Measurements from ENCODE around the gene AURKA. TPM values are rescaled to one million over a fixed set of nuclear protein-coding genes. Genes with fewer than 3 reads are reported as not detected.

The AURKA gene
- total and polyA plus RNA-seq, 4 donors: 0.88 to 41.6 (median 2.7) TPM

DNA sequence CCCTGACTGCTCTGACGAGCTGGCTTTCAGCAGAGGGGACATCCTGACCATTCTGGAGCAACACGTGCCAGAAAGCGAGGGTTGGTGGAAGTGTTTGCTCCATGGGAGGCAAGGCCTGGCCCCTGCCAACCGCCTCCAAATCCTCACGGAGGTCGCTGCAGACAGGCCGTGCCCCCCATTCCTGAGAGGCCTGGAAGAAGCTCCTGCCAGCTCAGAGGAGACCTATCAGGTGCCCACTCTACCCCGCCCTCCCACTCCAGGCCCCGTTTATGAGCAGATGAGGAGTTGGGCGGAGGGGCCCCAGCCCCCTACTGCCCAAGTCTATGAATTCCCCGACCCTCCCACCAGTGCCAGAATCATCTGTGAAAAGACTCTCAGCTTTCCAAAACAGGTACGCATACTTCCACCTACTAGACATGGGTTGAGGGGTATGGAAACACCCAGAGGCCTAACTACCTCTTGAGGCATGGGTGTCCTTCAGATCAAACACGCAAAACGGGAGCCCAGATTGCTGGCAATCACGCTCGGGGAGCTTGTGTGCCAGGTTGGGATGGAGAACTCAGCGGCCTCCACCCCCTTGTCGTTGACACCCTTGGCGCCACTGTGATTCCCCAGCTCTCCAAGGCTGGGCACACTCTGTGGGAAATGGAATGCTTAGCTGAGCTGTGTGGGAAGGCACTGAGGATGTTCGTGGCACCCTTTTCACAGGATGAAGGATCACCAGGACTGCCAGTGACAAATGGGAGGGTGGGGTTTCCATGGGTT, 45.4 kb upstream of the AURKA start (continued):
- no peak for TF ChIP-seq GABPA (IDR thresholded peaks at IDR 0.05 in 1 of 2, conservative IDR thresholded peaks at IDR 0.05 in 1 of 2)
- no peak for TF ChIP-seq EGR1 (IDR thresholded peaks at IDR 0.05; ENCODE audit: low read depth in 2 of 2)
- no peak for TF ChIP-seq RAD21 (IDR thresholded peaks at IDR 0.05)

- Histone ChIP-seq H3K4me3 (ENCODE audit: low read depth in 1 of 3, low read length in 3 of 3) (no peak overlapping the region), H3K4me1 (ENCODE audit: control insufficient read depth in 4 of 4, insufficient read depth in 4 of 4, low read length in 3 of 4) (no peaks in the 10 kb centered on the region), H3K27ac (ENCODE audit: low read depth in 1 of 2, low read length in 2 of 2) (no peak overlapping the region), H3K27me3 (ENCODE audit: control insufficient read depth in 4 of 4, insufficient read depth in 4 of 4, low read length in 3 of 4) (no peaks in the 10 kb centered on the region), H3K36me3 (ENCODE audit: control insufficient read depth in 4 of 4, insufficient read depth in 3 of 4, low read depth in 1 of 4, low read length in 3 of 4) (no peaks in the 10 kb centered on the region), H3K9ac (ENCODE audit: low read depth in 1 of 2, low read length in 2 of 2) (no peak overlapping the region), H3K9me3 (ENCODE audit: control insufficient read depth in 4 of 4, low read length in 3 of 4) (no peaks in the 10 kb centered on the region)
- no peak for TF ChIP-seq SP1 (IDR thresholded peaks at IDR 0.05)
- TF ChIP-seq RXRA (IDR thresholded peaks at IDR 0.05): no peak
- TF ChIP-seq NR2F2 (IDR thresholded peaks at IDR 0.05): no peak
- no peak for TF ChIP-seq FOXA1 (IDR thresholded peaks at IDR 0.05)
- TF ChIP-seq, protein P1, sequence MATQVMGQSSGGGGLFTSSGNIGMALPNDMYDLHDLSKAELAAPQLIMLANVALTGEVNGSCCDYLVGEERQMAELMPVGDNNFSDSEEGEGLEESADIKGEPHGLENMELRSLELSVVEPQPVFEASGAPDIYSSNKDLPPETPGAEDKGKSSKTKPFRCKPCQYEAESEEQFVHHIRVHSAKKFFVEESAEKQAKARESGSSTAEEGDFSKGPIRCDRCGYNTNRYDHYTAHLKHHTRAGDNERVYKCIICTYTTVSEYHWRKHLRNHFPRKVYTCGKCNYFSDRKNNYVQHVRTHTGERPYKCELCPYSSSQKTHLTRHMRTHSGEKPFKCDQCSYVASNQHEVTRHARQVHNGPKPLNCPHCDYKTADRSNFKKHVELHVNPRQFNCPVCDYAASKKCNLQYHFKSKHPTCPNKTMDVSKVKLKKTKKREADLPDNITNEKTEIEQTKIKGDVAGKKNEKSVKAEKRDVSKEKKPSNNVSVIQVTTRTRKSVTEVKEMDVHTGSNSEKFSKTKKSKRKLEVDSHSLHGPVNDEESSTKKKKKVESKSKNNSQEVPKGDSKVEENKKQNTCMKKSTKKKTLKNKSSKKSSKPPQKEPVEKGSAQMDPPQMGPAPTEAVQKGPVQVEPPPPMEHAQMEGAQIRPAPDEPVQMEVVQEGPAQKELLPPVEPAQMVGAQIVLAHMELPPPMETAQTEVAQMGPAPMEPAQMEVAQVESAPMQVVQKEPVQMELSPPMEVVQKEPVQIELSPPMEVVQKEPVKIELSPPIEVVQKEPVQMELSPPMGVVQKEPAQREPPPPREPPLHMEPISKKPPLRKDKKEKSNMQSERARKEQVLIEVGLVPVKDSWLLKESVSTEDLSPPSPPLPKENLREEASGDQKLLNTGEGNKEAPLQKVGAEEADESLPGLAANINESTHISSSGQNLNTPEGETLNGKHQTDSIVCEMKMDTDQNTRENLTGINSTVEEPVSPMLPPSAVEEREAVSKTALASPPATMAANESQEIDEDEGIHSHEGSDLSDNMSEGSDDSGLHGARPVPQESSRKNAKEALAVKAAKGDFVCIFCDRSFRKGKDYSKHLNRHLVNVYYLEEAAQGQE (IDR thresholded peaks at IDR 0.05): no peak
- TF ChIP-seq JUND (IDR thresholded peaks at IDR 0.05): no peak
- TF ChIP-seq, protein P2, sequence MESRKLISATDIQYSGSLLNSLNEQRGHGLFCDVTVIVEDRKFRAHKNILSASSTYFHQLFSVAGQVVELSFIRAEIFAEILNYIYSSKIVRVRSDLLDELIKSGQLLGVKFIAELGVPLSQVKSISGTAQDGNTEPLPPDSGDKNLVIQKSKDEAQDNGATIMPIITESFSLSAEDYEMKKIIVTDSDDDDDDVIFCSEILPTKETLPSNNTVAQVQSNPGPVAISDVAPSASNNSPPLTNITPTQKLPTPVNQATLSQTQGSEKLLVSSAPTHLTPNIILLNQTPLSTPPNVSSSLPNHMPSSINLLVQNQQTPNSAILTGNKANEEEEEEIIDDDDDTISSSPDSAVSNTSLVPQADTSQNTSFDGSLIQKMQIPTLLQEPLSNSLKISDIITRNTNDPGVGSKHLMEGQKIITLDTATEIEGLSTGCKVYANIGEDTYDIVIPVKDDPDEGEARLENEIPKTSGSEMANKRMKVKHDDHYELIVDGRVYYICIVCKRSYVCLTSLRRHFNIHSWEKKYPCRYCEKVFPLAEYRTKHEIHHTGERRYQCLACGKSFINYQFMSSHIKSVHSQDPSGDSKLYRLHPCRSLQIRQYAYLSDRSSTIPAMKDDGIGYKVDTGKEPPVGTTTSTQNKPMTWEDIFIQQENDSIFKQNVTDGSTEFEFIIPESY (IDR thresholded peaks at IDR 0.05): no peak
- TF ChIP-seq YY1 (IDR thresholded peaks at IDR 0.05): no peak
- no peak for TF ChIP-seq RAD21 (IDR thresholded peaks at IDR 0.05)
- TF ChIP-seq ATF3 (IDR thresholded peaks at IDR 0.05): no peak
- TF ChIP-seq, protein P3, sequence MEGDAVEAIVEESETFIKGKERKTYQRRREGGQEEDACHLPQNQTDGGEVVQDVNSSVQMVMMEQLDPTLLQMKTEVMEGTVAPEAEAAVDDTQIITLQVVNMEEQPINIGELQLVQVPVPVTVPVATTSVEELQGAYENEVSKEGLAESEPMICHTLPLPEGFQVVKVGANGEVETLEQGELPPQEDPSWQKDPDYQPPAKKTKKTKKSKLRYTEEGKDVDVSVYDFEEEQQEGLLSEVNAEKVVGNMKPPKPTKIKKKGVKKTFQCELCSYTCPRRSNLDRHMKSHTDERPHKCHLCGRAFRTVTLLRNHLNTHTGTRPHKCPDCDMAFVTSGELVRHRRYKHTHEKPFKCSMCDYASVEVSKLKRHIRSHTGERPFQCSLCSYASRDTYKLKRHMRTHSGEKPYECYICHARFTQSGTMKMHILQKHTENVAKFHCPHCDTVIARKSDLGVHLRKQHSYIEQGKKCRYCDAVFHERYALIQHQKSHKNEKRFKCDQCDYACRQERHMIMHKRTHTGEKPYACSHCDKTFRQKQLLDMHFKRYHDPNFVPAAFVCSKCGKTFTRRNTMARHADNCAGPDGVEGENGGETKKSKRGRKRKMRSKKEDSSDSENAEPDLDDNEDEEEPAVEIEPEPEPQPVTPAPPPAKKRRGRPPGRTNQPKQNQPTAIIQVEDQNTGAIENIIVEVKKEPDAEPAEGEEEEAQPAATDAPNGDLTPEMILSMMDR (IDR thresholded peaks at IDR 0.05; ENCODE audit: low read depth, low read length, missing input control): no peak
- no peak for TF ChIP-seq TAF1 (conservative IDR thresholded peaks at IDR 0.05)
- no peak for TF ChIP-seq FOXA2 (IDR thresholded peaks at IDR 0.05)
- TF ChIP-seq HNF4G (IDR thresholded peaks at IDR 0.05): no peak
- no peak for TF ChIP-seq GABPA (IDR thresholded peaks at IDR 0.05 in 1 of 2, conservative IDR thresholded peaks at IDR 0.05 in 1 of 2)
- no peak for TF ChIP-seq HNF4A (conservative IDR thresholded peaks at IDR 0.05)
- WGBS: 79% methylated on average over 6 of the region's 6 CpGs
- DNase-seq (ENCODE audit: low spot score): no peak
These were observed 41.9 kb upstream of the AURKA start for GRCh38 chr20:56433880-56434255.

Data from liver (tissue), 9 donors.